ENCODE data around the gene HIF1A.
"Not testable (repeated sequence)": the region's sequence is repeated elsewhere in the genome, so short reads cannot be mapped to it uniquely, and the experiment has no call there.

Gene HIF1A

DNA sequence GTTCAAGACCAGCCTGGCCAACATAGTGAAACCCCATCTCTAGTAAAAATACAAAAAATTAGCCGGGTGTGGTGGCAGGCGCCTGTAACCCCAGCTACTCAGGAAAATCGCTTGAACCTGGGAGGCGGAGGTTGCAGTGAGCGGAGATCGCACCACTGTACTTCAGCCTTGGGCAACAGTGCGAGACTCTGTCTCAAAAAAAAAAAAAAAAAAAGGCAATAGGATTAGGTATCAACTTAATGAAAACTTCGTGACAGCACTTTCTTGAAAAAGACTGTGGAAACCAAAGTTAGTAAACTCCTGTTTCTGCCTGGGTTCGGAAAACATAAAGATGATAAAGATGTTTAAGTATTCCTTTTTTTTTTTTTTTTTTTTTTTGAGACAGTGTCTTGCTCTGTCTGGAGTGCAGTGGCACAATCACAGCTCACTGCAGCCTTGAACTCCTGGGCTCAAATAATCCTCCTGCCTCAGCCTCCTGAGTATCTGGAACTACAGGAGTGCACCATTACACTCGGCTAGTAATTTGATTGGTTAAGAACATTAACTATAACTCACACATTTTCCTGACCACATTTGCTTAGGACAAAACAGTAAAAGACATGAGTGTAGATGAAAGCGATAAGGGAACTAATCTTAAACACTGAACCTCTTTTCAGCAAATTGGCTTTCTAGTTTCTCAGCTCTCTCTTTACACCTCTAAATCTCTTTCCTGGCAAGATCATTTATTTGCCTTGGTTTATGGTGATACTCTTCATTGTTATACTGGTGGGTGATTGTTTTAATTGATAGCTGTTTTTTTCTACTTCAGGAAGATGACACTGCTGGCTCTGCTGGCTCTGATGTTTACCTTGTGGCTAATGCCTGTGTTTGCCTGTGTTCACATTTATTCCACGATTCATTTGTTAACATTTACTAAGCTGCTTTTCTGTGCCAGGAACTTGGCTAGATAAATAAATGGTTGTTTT is 15.8 kb downstream of the HIF1A start:
- DNase-seq: no peak

DNA sequence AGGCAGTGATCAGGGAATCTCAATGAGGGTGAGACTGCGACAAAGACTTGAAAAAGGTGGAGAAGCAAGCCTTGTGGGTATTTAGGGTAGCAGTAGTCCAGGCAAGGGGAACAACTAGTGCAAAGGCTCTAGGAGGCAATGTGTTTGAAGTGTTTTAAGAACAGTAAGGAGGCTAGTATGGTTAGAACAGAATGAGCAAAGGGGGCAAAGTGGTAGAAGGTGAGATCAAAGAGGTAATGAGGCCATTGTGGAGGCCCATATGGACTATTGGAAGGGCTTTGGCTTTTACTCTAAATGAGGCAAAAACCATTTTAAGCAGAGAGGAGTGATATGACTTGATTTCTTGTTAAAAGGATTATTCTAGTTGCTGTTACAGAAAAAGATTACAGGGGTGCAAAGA is 16.8 kb downstream of the HIF1A start:
- DNase-seq: no peak

DNA sequence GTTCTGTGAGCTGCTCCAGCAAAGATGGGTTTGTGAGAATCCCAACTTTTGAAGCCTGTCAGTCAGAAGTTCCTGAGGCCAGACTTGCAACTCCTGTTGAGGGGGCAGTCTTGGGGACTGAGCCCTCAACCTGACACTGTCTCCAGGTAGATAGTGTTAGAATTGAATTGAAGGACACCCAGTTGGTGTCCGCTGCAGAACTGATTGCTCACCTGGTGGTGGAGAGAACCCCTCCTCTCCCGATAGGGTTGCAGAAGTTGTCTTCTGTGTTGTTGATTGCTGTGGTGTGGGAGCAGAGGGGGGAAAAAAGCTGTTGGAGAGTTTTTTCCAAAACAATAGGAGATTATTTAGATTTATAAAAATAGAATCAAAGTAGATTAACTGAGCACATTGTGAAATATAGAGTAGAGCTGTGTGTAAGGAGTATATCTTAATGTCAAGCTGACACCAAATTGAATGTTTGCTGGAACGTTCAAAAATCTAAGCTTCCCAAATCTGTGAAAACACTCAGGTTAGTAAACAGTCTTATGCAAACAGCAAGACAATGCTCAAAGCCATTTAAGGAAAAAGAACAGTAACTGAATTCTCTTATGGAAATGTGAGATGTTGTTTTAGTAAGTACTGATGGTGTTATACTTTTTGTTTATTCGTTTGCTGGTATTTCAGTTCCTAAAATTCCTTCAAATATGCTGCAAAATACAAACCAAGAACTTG is 18.6 kb downstream of the HIF1A start:
- no peak for DNase-seq

DNA sequence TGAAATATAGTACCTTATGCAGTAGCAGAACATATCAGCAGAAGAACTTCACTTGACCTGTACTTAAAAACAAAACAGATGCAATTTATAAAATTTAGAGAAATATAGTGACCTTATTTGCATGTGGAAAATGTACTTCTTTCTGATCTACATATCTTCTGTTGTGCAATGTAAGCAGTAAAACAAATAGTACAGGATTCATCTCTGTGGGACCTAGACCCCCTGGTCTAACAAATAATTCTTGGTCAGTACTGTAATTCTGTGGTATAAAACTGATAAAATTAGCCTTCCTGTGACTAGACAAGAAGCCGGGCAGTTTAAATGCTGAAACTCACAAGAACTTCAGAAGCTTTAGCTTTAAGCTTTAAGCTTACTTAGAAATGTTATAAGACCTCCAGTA is 21.6 kb downstream of the HIF1A start:
- DNase-seq: no peak

DNA sequence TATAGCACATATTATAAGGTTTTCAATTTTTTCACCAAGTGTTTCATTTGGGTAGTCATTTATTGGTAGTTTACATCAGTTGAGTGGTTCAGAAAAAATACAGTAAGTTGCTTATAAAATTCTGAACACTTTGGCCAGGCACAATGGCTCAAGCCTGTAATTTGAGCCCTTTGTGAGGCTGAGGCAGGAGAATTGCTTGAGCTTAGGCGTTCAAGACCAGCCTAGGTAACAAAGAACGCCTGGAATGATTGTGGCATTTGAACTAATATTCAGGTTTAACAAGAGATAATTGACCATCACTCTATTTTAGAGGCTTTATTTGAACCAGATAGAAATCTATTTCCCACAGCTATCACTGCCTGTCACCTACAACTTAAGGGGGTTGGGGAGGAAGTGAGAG is 22.7 kb downstream of the HIF1A start:
- no peak for DNase-seq

DNA sequence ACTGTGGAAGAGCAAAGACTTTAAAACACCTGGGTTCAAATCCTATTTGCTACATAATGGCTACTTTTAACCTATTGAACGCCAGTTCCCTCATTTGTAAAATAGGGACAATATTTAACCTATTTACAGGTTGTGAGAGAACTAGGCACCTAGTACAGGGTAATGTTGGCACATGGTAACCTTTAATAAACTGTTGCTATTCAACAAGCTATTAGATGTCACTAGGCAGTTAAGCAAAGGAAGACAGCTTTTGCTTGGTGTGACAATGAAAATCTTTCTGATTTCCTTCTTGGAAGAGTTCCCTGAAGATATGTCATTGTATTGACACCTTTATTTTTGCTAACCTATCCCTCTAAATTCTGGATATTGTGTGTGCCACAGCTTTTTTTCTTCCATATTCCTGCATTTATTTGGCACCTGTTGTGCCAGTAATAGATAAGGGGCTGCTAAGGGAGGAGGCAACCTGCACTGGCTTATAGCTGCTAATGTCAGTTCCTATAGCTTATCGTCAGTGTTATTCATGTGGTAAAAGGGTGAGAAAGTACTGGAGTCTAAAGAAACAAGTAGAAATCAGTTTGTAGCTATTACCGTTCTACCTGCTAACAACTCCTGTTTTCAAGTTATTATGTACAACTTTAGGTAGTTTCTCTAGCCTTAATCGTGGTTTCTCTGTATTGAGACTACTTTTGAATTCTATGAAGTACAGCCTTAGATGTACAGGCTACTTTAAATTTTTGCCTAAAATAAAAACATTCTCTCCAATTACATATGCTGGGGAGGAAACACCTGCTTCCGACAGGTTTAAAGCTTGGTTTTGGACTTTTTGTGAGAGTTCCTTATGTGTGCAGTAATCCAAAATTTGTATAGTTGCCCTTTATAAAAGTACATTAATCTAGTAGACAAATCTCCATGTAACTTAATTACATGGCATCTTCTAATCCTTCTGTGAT is 24.3 kb downstream of the HIF1A start:
- DNase-seq: no peak

DNA sequence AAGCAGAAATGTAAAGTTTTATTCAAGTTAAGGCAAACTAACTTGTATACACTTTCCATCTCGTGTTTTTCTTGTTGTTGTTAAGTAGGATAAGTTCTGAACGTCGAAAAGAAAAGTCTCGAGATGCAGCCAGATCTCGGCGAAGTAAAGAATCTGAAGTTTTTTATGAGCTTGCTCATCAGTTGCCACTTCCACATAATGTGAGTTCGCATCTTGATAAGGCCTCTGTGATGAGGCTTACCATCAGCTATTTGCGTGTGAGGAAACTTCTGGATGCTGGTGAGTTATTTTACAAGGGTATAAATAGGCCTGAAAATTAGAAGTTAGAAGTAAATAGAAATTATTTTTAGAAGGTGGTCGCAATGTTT is 25.0 kb downstream of the HIF1A start:
- no peak for DNase-seq

DNA sequence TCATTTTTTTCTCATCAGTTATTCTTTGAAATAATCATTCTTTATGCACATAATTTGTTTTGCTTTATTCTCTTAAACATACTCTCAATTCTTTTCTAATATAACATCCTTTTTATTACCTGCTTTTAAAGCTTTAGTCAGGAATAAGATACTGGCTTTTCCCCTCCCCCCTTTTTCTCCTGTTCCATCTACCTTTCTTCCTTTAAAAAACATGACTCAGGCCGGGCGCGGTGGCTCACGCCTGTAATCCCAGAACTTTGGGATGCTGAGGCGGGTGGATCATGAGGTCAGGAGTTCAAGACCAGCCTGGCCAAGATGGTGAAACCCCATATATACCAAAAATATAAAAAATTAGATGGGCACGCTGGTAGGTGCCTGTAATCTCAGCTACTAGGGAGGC is 25.4 kb downstream of the HIF1A start:
- no peak for DNase-seq

DNA sequence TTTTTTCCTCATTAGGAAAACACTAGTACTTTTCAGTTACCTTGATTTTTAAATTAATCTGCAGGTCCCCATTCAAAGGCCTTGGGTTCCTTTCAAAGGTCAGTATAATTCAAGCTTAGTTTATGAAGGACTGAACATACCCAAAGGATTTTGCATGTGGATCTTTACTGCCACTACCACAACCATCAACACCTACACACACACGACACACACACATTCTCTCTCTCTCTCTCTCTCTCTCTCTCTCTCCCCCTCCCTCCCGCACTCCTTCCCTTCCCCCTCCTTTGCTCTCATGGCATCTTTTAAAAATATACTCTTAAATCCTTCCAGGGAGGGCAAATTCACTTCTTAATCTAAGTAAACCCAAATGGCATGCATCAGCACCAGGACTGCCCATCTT is 28.8 kb downstream of the HIF1A start:
- DNase-seq: no peak

DNA sequence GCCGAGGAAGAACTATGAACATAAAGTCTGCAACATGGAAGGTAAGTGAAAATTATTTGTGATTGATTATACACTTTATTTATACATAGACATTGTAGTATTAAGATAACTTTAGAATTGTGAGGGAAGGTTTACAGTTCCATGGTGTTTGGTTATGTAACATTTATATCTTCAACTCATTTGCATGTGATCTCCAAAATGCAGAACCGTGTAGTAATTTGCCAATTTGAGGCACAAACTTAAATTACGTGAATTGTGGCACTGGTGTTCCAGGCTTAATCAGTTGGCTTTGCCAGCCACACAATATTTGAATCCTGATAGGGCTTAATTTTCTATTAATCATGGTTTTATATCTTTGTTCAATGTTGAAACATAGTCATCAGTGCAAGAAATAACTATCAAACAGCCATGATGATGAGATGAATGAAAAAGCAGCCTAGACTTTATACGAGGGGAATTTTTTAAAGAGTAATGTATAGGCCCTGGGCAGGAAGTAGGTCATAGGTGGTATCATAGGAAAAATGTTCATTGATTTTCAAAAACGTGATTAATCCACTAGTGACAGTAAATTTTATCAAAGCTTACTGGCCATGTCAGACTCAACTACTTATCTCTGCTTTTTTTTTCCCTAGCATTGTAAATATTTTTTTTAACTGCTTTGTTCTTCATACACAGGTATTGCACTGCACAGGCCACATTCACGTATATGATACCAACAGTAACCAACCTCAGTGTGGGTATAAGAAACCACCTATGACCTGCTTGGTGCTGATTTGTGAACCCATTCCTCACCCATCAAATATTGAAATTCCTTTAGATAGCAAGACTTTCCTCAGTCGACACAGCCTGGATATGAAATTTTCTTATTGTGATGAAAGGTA is 31.7 kb downstream of the HIF1A start:
- DNase-seq: no peak

DNA sequence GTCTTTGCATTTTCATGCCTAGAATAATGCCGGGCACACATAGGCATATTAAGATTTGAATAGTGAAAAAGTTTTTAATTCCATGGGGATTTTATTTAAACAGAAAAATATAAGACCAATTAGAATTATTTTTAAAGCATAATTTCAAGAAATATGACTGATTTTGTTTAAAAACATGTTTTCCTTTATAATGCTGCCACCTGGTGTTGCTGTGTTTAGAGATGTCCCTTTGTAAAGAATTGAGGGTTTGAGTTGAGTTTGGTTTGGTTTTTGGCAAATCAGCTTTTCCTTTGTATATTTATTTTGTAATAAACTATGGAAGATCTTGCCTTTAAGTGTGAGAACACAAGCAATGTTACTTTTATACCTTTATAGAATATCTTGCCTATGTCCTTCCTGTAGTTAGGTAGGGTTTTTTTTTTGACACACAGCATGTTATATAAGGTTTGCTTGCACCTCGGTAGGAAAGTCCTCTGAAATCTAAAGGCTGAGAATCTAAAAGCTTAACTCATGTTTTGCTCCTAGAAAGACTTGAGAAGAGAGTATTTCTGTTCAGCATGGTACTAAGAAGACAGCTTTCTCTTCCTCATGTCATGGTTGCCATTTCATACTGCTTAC is 35.6 kb downstream of the HIF1A start:
- no peak for DNase-seq

DNA sequence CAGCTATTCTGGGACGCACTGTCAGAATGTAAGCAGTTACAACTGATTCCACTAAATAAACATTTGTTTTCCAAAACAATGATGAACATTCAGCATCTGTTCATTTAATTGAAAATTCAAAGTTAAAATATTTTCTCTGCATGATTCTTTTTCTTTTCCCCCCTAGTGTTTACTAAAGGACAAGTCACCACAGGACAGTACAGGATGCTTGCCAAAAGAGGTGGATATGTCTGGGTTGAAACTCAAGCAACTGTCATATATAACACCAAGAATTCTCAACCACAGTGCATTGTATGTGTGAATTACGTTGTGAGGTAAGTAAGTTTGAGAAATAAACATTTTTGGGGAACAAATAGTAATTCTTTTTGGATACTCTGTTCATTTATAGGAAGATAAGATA is 38.7 kb downstream of the HIF1A start:
- DNase-seq: no peak

DNA sequence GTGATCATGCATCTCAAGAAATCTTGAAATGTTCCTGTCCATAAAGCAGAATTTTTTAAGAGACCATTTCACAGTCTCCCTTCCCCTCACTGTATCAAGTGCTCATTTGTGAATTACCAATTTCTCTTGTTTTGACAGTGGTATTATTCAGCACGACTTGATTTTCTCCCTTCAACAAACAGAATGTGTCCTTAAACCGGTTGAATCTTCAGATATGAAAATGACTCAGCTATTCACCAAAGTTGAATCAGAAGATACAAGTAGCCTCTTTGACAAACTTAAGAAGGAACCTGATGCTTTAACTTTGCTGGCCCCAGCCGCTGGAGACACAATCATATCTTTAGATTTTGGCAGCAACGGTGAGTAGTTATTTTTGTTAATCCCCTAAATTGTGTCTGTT is 41.4 kb downstream of the HIF1A start:
- peak; percentile 55 for DNase-seq

DNA sequence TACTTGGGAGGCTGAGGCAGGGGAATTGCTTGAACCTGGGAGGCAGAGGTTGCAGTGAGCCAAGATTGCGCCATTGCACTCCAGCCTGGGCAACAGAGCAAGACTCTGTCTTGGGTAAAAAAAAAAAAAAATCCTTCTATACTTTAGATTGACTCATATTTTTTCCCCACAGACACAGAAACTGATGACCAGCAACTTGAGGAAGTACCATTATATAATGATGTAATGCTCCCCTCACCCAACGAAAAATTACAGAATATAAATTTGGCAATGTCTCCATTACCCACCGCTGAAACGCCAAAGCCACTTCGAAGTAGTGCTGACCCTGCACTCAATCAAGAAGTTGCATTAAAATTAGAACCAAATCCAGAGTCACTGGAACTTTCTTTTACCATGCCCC is 42.6 kb downstream of the HIF1A start:
- no peak for DNase-seq

DNA sequence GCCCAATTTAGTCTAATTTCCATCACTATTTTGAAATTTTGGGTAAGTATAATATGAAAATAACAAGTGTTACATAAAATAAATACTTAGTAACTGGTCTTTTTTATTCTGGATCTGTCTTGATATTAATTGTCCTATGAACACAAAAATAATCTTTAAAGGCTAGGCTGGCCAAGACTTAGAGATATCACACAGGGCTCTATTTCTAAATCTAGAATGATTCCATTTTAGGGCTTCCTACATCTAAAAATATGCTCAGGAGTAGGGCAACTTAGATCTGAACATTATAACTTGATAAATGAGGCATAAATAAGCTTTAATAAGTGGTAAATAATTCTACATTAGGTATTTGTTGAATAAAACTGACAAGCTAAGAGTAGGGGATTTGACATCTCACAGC is 43.8 kb downstream of the HIF1A start:
- DNase-seq: no peak

DNA sequence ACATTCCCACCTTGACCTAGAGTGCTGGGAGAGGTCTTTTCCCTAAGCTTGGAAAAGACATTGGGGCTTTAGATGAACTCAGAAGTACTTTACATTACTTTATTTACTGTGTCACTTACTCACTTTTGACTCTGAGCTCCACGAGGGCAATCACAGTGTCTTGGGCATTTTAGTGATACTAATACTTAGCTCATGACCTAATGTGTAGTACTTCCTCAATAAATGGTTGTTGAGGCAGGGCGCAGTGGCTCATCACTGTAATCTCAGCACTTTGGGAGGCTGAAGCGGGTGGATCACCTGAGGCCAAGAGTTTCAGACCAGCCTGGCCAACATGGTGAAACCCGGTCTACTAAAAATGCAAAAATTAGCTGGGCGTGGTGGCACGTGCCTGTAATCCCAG is 47.1 kb downstream of the HIF1A start:
- no peak for DNase-seq

DNA sequence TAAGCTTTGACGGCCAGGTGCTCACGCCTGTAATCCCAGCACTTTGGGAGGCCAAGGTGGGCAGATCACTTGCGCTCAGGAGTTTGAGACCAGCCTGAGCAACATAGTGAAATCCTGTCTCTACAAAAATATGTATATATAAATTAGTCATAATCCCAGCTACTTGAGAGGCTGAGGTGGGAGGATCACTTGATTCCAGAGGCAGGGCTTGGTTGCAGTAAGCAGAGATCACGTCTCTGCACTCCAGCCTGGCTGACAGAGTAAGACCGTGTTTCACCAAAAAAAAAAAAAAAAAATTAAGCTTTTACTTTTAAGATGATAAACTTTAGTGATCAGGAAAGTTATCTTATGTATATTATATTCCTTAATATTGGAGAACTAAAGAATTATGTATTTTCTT is 48.9 kb downstream of the HIF1A start:
- DNase-seq: no peak

DNA sequence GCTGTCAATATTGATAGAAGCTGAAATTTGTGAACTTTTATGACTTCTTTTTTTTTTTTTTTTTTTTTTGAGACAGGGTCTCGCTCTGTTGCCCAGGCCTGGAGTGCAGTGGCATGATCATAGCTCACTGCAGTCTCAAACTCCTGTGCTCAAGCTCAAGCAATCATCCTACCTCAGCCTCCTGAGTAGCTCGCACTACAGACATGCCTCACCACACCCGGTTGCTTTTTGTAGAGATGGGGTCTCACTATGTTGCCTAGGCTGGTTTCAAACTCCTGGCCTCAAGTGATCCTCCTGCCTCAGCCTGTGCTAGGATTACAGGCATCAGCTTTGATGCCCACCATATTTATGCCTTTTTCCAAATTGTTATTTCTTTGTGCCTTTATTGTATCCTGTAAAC is 51.0 kb downstream of the HIF1A start:
- not testable (repeated sequence) for DNase-seq

DNA sequence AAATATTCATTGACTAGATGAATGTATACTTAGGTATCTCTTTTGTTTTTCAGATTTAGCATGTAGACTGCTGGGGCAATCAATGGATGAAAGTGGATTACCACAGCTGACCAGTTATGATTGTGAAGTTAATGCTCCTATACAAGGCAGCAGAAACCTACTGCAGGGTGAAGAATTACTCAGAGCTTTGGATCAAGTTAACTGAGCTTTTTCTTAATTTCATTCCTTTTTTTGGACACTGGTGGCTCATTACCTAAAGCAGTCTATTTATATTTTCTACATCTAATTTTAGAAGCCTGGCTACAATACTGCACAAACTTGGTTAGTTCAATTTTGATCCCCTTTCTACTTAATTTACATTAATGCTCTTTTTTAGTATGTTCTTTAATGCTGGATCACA is 51.6 kb downstream of the HIF1A start:
- no peak for DNase-seq

DNA sequence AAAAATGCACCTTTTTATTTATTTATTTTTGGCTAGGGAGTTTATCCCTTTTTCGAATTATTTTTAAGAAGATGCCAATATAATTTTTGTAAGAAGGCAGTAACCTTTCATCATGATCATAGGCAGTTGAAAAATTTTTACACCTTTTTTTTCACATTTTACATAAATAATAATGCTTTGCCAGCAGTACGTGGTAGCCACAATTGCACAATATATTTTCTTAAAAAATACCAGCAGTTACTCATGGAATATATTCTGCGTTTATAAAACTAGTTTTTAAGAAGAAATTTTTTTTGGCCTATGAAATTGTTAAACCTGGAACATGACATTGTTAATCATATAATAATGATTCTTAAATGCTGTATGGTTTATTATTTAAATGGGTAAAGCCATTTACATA is 52.0 kb downstream of the HIF1A start:
- no peak for DNase-seq

DNA sequence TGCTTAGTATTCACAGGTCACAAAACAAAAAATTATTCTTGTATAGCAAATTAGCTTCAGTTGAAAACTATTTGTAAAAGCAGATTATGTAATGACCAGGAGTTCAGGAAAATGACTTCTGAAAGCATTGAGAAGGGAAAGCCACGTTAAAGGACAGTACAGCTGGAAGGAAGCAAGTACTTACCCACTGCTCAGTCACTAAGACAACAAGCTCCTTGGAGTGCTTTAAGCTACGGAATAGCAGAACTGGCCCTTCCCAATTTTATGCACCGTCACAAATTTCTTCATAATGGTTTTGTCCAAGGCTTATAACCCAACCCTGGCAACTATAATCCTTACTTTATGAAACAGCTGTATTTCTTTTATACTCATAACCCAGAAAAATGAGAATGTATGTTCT is 54.0 kb downstream of the HIF1A start:
- DNase-seq: no peak

DNA sequence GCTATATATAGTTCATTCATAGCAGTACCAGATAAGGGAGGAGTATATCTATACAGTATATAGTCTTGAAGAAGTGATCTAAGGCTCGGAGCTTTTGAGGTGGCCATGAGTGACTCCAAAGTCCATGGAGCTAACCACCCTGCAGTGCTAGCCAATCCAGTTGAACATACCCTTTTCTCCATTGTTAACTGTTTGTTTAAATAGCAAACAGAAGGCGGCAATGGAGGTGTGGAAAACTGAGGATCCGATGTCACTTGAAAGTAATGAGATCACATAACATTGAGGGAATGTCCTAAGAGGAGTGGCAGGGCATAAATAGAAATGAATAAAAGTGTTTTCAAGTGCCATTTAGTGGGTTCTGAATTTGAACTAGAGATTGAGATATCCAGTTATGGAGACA is 54.6 kb downstream of the HIF1A start:
- no peak for DNase-seq
